LNCaP clone FGC (cell line): ENCODE data around the gene ANKZF1.
A peak's percentile ranks its signal among the peaks of the same experiment; 100 is the strongest.
"Not testable (repeated sequence)": the region's sequence is repeated elsewhere in the genome, so short reads cannot be mapped to it uniquely, and the experiment has no call there.

Source experiments
- DNase-seq: peaks from one replicate; pipeline ENCODE4 v3.0.0-alpha.2; 2011; ENCODE audit warnings: low read depth
- H3K4me3 ChIP-seq: 2 replicates; pipeline ENCODE4 v1.5.1; 2011; ENCODE audit warnings: mild to moderate bottlenecking, low read depth, low read length, control low read depth
- CTCF ChIP-seq: IDR thresholded peaks from 2 replicates; pipeline ENCODE4 v1.5.1; 2012; ENCODE audit warnings: mild to moderate bottlenecking; ENCODE audit not compliant: control insufficient read depth, insufficient read depth; ENCODE audit errors: extremely low read depth

Gene ANKZF1

GRCh38 chr2:219252084-219252483 is 22.5 kb downstream of the ANKZF1 start:
- peak overlapping the region; percentile 84 for H3K4me3 ChIP-seq
- TF ChIP-seq CTCF, result no peak
- no peak for DNase-seq

DNA sequence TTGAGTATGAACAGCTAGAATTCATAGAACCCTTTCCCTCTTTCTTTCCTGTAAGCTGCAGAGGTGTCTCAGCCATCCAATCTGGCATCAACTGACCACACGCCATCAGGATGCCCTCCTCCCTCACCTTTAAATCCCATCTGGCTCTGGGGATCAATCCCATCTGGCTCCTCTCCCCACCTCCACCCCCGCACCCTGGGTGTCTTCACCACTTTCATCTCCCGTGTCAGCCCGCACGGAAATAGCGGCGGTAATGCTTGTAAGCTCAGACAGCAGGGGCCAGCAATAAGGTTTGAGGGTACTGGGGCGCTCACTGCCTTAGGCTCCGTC is 22.9 kb downstream of the ANKZF1 start:
- TF ChIP-seq CTCF, result no peak
- DNase-seq, result no peak
- peak overlapping the region; percentile 84 for H3K4me3 ChIP-seq

DNA sequence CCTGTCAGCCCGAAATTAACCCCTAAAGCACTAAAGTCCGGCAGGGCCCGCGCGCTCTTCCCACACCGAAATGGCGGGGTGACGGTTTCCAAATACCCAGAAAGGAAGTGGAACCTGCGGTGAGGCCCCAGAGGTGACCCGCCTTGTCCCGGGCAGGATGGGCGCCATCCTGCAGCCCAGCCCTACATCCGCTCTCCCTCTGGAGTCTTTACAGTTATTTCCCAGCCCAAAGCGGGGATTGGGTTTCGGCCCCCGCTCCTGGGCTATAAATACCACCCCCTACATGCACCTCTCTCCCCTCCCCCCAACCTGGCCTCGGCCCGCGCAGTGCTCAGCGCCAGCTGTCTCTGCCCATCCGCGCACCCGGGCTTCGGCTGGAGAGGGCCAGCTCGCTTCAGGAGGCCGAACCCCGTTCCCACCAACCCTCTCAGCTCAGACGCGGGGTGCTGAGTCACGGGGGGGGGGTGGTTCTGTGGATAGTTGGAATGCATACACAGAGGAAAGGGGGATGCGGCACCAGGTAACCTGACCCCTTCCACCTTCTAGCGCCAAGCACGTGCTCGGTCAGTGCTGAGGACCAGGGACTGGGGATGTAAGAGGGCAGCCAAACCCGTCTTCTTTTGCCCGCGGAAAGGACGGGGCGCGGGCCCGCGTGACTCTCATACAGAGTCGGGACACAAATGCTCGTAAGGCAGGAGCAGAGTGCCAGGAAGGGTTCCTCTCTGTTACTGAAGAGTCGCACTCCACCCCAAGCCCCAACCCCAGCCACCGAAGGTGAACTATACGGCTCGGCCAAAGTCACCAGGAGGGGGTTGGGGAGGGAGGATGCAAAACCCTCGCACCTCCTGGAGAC is 23.5 kb downstream of the ANKZF1 start, which contains the start of gene TUBA4B:
Gene TUBA4B (plus strand): TSS at position 344 of the 853 bp plus-strand sequence. CDS start 165 bp downstream, at position 509.
- no peak for DNase-seq
- no peak for TF ChIP-seq CTCF
- peak within 1 kb of the TSS; percentile 84 for H3K4me3 ChIP-seq

DNA sequence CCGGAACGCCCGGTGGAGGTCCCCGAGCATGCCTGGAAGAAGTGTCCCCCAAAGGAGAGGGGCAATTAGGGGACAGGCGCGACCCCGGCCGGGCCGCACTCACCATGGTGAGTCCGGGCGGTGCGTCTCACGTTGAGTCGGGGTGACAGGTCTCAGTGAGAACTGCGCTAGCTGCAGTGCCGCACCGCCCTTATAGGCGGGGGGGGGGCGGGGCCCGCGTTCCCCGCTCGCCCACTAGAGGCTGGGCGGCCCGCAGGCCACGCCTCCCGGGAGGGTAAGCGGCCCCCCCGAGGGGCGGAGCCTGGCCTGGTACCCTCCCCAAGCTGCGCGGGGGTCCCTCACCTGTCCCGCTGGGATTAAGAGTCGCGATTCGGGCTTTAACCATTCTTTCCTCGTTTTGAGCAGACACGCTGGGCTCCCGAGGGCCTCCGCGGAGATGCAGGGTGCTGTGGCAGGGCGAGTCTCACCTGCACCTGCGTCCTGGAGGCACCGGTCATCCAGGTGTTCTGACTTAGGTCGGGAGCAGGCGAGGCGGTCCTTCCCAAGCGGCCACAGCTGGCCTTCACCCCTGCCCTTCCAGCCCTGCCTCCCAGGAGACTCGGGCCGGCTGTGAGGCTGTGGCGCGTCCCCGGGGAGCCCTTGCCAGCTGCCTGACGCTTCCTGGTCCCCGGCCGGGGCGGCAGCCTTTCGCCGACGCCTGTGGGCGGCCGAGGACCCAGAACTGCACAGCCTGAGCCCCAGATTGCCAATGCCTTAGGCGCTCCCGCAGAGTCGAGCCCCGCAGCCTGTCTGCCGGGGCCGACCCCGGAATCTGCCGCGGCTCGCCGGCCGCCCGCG is 24.4 kb downstream of the ANKZF1 start, which contains the start of gene TUBA4A:
Gene TUBA4A (minus strand): TSS at position 166 of the 837 bp plus-strand sequence. CDS start 60 bp downstream, at position 106.
- peak within 1 kb of the TSS; percentile 84 for H3K4me3 ChIP-seq
- no peak for DNase-seq
- TF ChIP-seq CTCF, result no peak

DNA sequence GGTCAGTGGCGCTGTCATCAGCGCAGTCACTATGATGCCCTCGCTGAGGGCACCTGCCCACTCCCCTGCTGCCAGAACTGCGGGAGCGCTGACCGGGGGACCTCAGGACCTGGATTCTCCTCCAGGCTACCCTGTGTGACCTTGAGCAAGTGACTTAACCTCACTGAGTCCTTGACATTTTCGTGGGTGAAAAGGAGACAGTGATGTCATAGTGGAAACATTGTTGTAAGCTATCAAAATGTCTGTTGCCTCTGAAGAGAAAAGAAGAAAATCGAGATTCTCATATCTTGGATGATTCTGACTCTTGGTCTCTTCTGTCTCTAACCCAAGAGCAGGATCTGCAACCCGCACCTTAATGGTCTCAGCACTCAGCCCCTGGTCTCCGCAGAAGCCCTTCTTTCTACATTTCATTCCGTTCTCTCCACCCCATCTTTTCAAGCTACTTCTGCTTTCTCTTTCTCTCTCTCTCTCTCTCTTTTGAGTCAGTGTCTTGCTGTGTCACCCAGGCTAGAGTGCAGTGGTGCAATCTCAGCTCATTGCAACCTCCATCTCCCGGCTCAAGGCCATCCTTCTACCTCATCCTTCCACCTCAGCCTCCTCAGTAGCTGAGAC is 25.1 kb downstream of the ANKZF1 start:
- DNase-seq, result no peak
- peak overlapping the region; percentile 84 for H3K4me3 ChIP-seq
- no peak for TF ChIP-seq CTCF

DNA sequence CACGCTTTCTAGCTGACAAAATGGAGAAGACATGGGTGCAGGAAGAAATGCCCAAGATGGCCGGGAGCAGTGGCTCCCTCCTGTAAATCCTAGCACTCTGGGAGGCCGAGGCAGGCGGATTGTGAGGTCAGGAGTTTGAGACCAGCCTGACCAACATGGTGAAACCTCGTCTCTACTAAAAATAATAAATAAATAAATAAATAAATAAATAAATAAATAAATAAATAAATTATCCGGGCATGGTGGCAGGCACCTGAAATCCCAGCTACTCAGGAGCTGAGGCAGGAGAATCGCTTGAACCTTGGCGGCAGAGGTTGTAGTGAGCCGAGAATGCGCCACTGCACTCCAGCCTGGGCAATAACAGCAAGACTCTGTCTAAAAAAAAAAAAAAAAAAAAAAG is 29.3 kb downstream of the ANKZF1 start:
- DNase-seq, H3K4me3 ChIP-seq: not testable (repeated sequence)
